GM21447 (cell line): Measurements from ENCODE around the gene CHCT1.

Experiments
- ATAC-seq: cut with Tn5 transposase; IDR thresholded peaks from one replicate; pipeline ENCODE4 v1.9.1; 2021; ENCODE audit not compliant: unreplicated experiment

Gene CHCT1

GRCh38 chr17:60439501-60439900 is 17.2 kb downstream of the CHCT1 start:
- ATAC-seq: no peak

DNA sequence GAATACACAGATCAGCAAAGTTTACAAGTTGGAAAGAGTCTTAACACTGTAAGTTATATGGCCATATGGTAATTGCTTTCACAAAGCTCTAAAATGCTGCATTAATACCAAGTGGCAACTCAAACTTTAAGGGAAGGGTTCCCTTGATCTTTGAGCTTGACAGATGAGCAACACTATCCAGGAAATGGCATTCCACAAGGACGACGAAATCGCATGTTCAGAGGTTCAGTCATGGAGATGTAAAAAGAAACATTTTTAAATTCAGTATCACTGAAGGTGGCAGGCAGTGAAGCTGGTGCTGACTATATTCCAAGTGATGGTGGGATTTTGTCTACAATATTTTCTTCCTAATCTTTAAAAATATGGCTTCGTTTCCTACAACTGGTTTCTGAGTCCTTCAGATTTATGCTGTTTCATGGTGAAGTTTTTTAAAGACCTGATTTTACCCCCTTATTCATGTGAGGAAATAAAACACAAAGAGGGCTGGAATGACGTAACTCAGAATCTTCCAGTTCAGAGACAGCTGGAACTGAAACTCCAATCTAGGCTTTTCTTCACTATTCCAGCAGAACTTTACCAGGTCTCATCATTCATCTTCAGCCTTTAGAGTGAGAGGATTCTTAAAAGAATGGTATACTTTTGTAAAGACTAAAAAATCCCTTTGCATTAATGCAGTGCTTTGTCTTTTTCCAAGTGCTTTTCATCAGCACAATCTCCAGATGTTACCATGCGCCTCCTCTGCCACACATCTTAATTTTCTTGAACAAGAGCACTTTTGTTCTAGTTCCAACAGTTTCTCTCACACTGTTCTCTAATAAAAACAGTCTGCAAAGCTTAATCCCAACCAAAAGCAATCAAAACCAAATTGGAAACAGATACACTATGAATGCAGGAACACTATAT is 20.2 kb downstream of the CHCT1 start:
- ATAC-seq: no peak

- no peak for ATAC-seq
These were observed 21.4 kb downstream of the CHCT1 start for GRCh38 chr17:60443713-60444112.

GRCh38 chr17:60445144-60445543 is 22.9 kb downstream of the CHCT1 start:
- no peak for ATAC-seq

- ATAC-seq: no peak
These were observed 25.1 kb downstream of the CHCT1 start for GRCh38 chr17:60447375-60447774.

- no peak for ATAC-seq
These were observed 28.8 kb downstream of the CHCT1 start for GRCh38 chr17:60451071-60451470.

DNA sequence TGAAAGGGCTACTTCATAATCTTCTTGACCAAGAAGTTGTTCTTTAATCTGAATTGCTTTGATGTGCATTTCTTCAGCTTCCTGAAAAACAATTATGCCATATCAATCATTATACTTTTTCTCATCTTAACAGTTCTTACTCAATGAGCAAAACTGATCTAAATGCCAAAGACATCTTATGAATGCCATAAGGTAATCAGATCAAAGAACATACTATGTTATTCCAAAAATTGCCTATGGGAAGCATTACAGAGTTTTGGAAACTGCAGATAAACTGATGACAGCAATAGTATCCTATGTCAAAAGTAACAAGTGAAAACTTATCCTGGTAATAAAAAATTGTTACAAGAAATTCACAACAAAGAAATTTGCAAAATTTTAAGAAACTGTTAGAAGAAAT is 29.7 kb downstream of the CHCT1 start:
- ATAC-seq: no peak

- no peak for ATAC-seq
These were observed 33.1 kb downstream of the CHCT1 start for GRCh38 chr17:60455378-60455777.

DNA sequence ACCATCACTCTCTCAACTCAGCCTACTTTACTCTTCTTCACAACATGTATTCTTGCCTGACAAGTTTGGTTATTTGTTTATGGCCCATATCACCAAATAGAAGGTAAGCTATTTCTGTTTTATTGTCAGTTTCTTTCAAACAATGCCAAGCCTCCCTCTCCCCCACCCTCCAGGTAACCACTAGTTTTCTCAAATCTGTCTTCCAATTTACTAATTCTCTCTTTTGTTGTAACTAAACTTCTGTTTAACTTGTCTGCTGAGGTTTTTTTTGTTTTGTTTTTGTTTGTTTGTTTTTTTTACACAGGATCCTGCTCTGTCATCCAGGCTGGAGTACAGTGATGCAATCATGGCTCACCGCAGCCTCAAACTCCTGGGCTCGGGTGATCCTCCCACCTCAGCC is 34.9 kb downstream of the CHCT1 start:
- no peak for ATAC-seq

DNA sequence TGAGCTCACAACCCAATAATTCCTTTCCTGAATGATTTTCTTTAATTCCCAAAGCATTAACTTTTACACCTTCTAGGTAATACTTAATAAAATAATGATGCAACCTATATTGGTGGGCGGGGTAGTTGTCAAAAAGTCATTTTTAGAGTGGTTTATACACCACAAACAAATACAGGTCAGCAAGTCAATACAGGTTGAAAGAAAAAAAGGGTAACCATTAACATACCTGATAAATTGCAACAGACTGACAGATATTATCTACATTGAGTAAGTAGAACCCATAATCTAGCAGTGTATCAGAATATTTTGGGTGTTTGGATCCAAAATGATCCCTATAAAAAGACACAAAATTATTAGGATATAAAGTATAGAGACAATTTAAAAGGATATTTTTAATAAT is 39.3 kb downstream of the CHCT1 start:
- no peak for ATAC-seq

GRCh38 chr17:60463157-60463835 is 41.0 kb downstream of the CHCT1 start:
- ATAC-seq: no peak

DNA sequence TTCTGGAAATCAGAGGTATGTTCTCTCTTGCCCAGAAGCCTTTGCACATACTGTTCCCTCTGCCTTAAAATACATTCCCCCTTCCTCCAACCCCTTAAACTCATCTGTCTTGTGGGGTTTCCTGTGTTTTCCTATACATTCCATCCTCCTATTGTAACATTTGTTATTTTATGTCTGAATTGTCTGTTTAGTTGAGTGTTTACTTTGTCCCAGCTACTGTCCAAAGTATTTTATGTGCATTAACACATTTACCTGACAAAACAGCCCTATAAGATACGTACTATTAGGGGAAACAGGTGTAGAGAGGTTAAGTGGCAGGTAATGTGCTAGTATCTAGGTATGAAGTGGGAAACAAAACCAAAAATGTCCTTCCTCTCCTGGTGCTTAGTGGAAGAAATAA is 42.1 kb downstream of the CHCT1 start:
- no peak for ATAC-seq

GRCh38 chr17:60468371-60468770 is 46.1 kb downstream of the CHCT1 start:
- ATAC-seq: no peak

GRCh38 chr17:60471451-60471850 is 49.2 kb downstream of the CHCT1 start:
- ATAC-seq: no peak

GRCh38 chr17:60472449-60472848 is 50.2 kb downstream of the CHCT1 start:
- no peak for ATAC-seq

DNA sequence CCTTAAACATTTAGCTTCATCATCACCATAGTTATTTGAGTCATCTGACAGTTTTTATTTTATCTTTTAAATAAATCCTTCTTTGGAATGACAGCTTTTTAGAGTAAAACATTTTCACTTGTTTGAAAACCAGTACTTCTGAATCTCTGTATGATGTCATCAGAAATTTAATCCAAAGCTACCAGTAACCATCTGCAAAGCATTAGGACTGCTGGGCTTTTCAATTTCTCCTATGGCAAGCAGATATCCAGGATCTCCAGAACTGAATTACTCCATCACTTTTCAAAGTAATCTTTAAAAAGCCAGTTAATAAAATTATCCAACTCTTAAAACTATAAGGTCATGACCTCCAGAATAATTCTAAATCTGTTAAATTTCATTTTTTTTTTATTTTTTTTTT is 51.5 kb downstream of the CHCT1 start:
- no peak for ATAC-seq
